ENCODE measurements around the gene PLA2G5. TPM values are rescaled to one million over a fixed set of nuclear protein-coding genes. Genes with fewer than 3 reads are reported as not detected.

Gene PLA2G5
- total and polyA plus RNA-seq, 2 of the 8 experiments (the other 6 are each of a cell fraction or from before 2014, with no cell fraction given) = 0.05 TPM; not detected in 1

GRCh38 chr1:20061866-20062265 lies 8.1 kb upstream of the PLA2G5 start:
- Histone ChIP-seq H3K4me3 (ENCODE audit: extremely low read depth in 1 of 4, insufficient read depth in 2 of 4, low read depth in 3 of 4, low read length in 4 of 4) (no peak overlapping the region), H2BK120ac (replicated peaks; ENCODE audit: low read depth, low read length) (no peak overlapping the region), H4K20me1 (replicated peaks in 1 of 2; ENCODE audit: control insufficient read depth in 1 of 2, insufficient read depth in 2 of 2, low read length in 2 of 2) (no peaks in the 10 kb centered on the region), H3K56ac (replicated peaks; ENCODE audit: insufficient read length, low read depth, low read length) (no peak overlapping the region), H2BK12ac (ENCODE audit: low read depth, low read length) (no peak overlapping the region), H4K91ac (replicated peaks; ENCODE audit: insufficient read length, low read length) (no peak overlapping the region), H2AK5ac (ENCODE audit: low read depth, low read length) (no peak overlapping the region), H3K79me1 (ENCODE audit: low read depth, low read length) (no peaks in the 10 kb centered on the region), H2AFZ (ENCODE audit: low read length) (no peak overlapping the region), H2BK20ac (ENCODE audit: low read length) (no peak overlapping the region), H4K8ac (ENCODE audit: extremely low read depth, insufficient read depth, low read length) (no peak overlapping the region), H3K18ac (ENCODE audit: extremely low read depth, low read length) (no peak overlapping the region), H4K5ac (ENCODE audit: insufficient read length, low read depth, low read length) (no peak overlapping the region), H3K27ac (ENCODE audit: low read depth, low read length) (no peak overlapping the region), H2BK5ac (ENCODE audit: low read depth, low read length) (no peak overlapping the region), H3K36me3 (ENCODE audit: control insufficient read depth in 2 of 4, insufficient read depth in 4 of 4, low read length in 3 of 4) (no peaks in the 10 kb centered on the region; a peak in 1 of 8 replicates), H2BK15ac (ENCODE audit: low read length) (no peak overlapping the region), H3K14ac (ENCODE audit: insufficient read length) (no peak overlapping the region), H3K4ac (replicated peaks; ENCODE audit: insufficient read length, low read depth, low read length) (no peak overlapping the region), H3K9ac (replicated peaks in 1 of 4; ENCODE audit: extremely low read depth in 1 of 4, low read depth in 3 of 4, low read length in 3 of 4) (no peak overlapping the region), H3K9me3 (ENCODE audit: insufficient read depth in 2 of 2, low read depth in 1 of 2, low read length in 1 of 2) (no peaks in the 10 kb centered on the region), H3K23ac (ENCODE audit: insufficient read length) (no peak overlapping the region), H3K4me2 (ENCODE audit: insufficient read depth in 1 of 2, low read depth in 2 of 2, low read length in 2 of 2) (no peak overlapping the region), H3K79me2 (ENCODE audit: control insufficient read depth in 1 of 2, insufficient read depth in 2 of 2, low read length in 2 of 2) (no peaks in the 10 kb centered on the region), H3K23me2 (ENCODE audit: low read depth, low read length) (0 out of 2 replicates have a peak, but pooled peaks cover 2% of the 10 kb centered on the region), H3K27me3 (replicated peaks in 1 of 4; ENCODE audit: control insufficient read depth in 3 of 4, extremely low read depth in 1 of 4, insufficient read depth in 3 of 4, low read length in 3 of 4) (no peaks in the 10 kb centered on the region; a peak in 1 of 7 replicates), H3K4me1 (replicated peaks in 1 of 4; ENCODE audit: control insufficient read depth in 3 of 4, insufficient read depth in 4 of 4, low read length in 3 of 4) (no peaks in the 10 kb centered on the region)
- WGBS, 2 experiments (ENCODE audit: extremely low coverage in 1 of 2, insufficient coverage in 1 of 2, insufficient read length in 1 of 2, insufficient replicate concordance in 2 of 2, low coverage in 1 of 2, low lambda C conversion rate in 2 of 2, missing lambda C conversion rate in 1 of 2) = 79% methylated on average over 3 of the region's 4 CpGs; no CpG with 5 or more reads in 1 of the 2 experiments
- DNase-seq (ENCODE audit: low read depth in 1 of 2, low spot score in 2 of 2) (no peak), FAIRE-seq (no peak)
- POLR2A ChIA-PET (ENCODE audit: partially characterized antibody) = interaction anchor here (0.6 kb wide), 1 partner anchor 58 kb away, joined by 4 read pairs; the partner anchor contains the start of gene PLA2G2D
- no peak for TF ChIP-seq NRF1 (IDR thresholded peaks at IDR 0.05; ENCODE audit: low read depth, low read length)
- TF ChIP-seq PHF8 (conservative IDR thresholded peaks at IDR 0.05; ENCODE audit: low read depth, low read length) = no peak
- TF ChIP-seq FOSL1 (IDR thresholded peaks at IDR 0.05; ENCODE audit: insufficient read depth, low read depth, low read length) = no peak
- TF ChIP-seq SP1 (IDR thresholded peaks at IDR 0.05; ENCODE audit: low read depth, low read length) = no peak
- no peak for TF ChIP-seq MAX (IDR thresholded peaks at IDR 0.05)
- TF ChIP-seq USF2 (IDR thresholded peaks at IDR 0.05; ENCODE audit: low read length) = no peak
- no peak for TF ChIP-seq ZNF274 (IDR thresholded peaks at IDR 0.05; ENCODE audit: borderline replicate concordance, extremely low read depth, low read length)
- no peak for TF ChIP-seq GTF2F1 (IDR thresholded peaks at IDR 0.05; ENCODE audit: borderline replicate concordance, low read depth, low read length)
- CTCF ChIA-PET (ENCODE audit: partially characterized antibody) = interaction anchor here (0.6 to 1.0 kb wide), 2 partner anchors 90 to 271 kb away, joined by 3 read pairs; no protein-coding TSS in a partner anchor
